Astrocyte (in vitro differentiated cells and primary cell): ENCODE results near the gene TRIM50. TPM values are rescaled to one million over a fixed set of nuclear protein-coding genes. Genes with fewer than 3 reads are reported as not detected.

Experiments used
- DNase-seq: peaks from one replicate; pipeline ENCODE4 v3.0.0-alpha.2; 2010; ENCODE audit warnings: low read depth
- FAIRE-seq: peaks from 2 replicates; lab custom pipeline; 2011; peaks lifted over from hg19 to GRCh38; lab: Jason Lieb, UNC
- H2AFZ ChIP-seq: 2 replicates; pipeline ENCODE4 v1.6.0; 2012; ENCODE audit warnings: low read depth, low read length, inconsistent platforms
- H3K27ac ChIP-seq: 2 replicates; pipeline ENCODE4 v1.5.1; 2011; ENCODE audit warnings: low read depth, low read length, inconsistent platforms
- H3K27me3 ChIP-seq: 2 replicates; pipeline ENCODE4 v1.6.0; 2011; ENCODE audit warnings: low read length, inconsistent platforms; ENCODE audit not compliant: insufficient read depth
- H3K36me3 ChIP-seq: 2 replicates; pipeline ENCODE4 v1.5.1; 2011; ENCODE audit warnings: low read length, inconsistent platforms; ENCODE audit not compliant: insufficient read depth
- H3K4me1 ChIP-seq: 2 replicates; pipeline ENCODE4 v1.5.1; 2011; ENCODE audit warnings: low read length, inconsistent platforms; ENCODE audit not compliant: insufficient read depth
- H3K4me2 ChIP-seq: 2 replicates; pipeline ENCODE4 v1.6.0; 2012; ENCODE audit warnings: low read length, inconsistent platforms
- H3K4me3 ChIP-seq: 2 replicates; pipeline ENCODE4 v1.5.1; 2011; ENCODE audit warnings: low read depth, mild to moderate bottlenecking, low read length, inconsistent platforms; ENCODE audit not compliant: insufficient read depth
- H3K79me2 ChIP-seq: 2 replicates; pipeline ENCODE4 v1.6.0; 2012; ENCODE audit warnings: mild to moderate bottlenecking, low read length, inconsistent platforms; ENCODE audit not compliant: insufficient read depth
- H3K9ac ChIP-seq: 2 replicates; pipeline ENCODE4 v1.6.0; 2012; ENCODE audit warnings: mild to moderate bottlenecking, low read length, inconsistent platforms
- H3K9me3 ChIP-seq: 2 replicates; pipeline ENCODE4 v1.5.1; 2012; ENCODE audit warnings: low read depth, mild to moderate bottlenecking, low read length, inconsistent platforms; ENCODE audit not compliant: insufficient read depth
- H4K20me1 ChIP-seq: 2 replicates; pipeline ENCODE4 v1.6.0; 2012; ENCODE audit warnings: low read length, inconsistent platforms; ENCODE audit not compliant: insufficient read depth
- H3K27ac Mint-ChIP-seq: one replicate; pipeline ENCODE4 v1.8.0; 2021; ENCODE audit warnings: mild to moderate bottlenecking, mixed read lengths; ENCODE audit not compliant: unreplicated experiment
- H3K27me3 Mint-ChIP-seq: one replicate; pipeline ENCODE4 v1.8.0; 2021; ENCODE audit warnings: low read depth, mixed read lengths; ENCODE audit not compliant: unreplicated experiment
- H3K36me3 Mint-ChIP-seq: one replicate; pipeline ENCODE4 v1.8.0; 2021; ENCODE audit warnings: low read depth, mixed read lengths; ENCODE audit not compliant: unreplicated experiment
- H3K4me1 Mint-ChIP-seq: one replicate; pipeline ENCODE4 v1.8.0; 2021; ENCODE audit warnings: low read depth, mixed read lengths; ENCODE audit not compliant: unreplicated experiment
- H3K4me3 Mint-ChIP-seq: one replicate; pipeline ENCODE4 v1.8.0; 2021; ENCODE audit warnings: mild to moderate bottlenecking, moderate library complexity, mixed read lengths; ENCODE audit not compliant: unreplicated experiment
- H3K9me3 Mint-ChIP-seq: one replicate; pipeline ENCODE4 v1.8.0; 2021; ENCODE audit warnings: mild to moderate bottlenecking, mixed read lengths; ENCODE audit not compliant: unreplicated experiment
- EZH2 ChIP-seq: IDR thresholded peaks from 2 replicates; pipeline ENCODE4 v1.6.1; 2012; ENCODE audit warnings: mild to moderate bottlenecking, low read length, inconsistent platforms; ENCODE audit not compliant: insufficient read depth
- total RNA-seq: library from RNA; stranded (reverse); gene quantifications from 2 replicates; pipeline ENCODE4 v1.2.1, GENCODE V29; 2021
- TF ChIP-seq, protein P1 (sequence below): IDR thresholded peaks from 2 replicates; pipeline ENCODE4 v1.5.1; 2011; ENCODE audit warnings: low read depth, mild to moderate bottlenecking, inconsistent platforms, low read length, moderate library complexity; ENCODE audit not compliant: insufficient read depth

The TRIM50 gene
- total RNA-seq, 1 donor from 2014 or later, result not detected

DNA sequence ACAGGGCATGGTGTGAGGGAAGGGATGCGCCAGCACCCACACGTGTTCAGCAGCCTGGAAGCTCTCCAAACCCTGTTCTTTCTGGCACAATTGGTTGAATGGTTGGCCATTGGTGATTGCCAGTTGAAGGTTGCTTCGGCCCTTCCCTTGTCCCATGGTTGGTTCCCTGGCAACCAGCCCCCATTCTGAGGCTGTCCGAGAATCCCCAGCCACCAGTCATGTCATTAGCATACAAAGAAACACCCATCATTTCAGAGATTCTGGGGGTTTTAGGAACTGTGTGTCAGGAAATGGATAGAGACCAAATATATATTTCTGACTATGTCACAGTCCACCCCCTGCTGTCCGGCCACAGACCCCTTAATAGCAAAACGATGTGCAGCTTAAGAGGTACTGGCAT lies 21.9 kb upstream of the TRIM50 start:
- H3K27me3 ChIP-seq, result peaks cover 9% of the 10 kb centered on the region
- no peak overlapping the region for H3K4me3 ChIP-seq
- H3K27ac ChIP-seq, result no peak overlapping the region
- no peak for DNase-seq
- no peaks in the 10 kb centered on the region for H3K79me2 ChIP-seq
- H3K27me3 Mint-ChIP-seq, result peaks cover 3% of the 10 kb centered on the region
- H3K9me3 ChIP-seq, result peaks cover 6% of the 10 kb centered on the region
- H3K4me2 ChIP-seq, result no peak overlapping the region
- TF ChIP-seq, protein P1, sequence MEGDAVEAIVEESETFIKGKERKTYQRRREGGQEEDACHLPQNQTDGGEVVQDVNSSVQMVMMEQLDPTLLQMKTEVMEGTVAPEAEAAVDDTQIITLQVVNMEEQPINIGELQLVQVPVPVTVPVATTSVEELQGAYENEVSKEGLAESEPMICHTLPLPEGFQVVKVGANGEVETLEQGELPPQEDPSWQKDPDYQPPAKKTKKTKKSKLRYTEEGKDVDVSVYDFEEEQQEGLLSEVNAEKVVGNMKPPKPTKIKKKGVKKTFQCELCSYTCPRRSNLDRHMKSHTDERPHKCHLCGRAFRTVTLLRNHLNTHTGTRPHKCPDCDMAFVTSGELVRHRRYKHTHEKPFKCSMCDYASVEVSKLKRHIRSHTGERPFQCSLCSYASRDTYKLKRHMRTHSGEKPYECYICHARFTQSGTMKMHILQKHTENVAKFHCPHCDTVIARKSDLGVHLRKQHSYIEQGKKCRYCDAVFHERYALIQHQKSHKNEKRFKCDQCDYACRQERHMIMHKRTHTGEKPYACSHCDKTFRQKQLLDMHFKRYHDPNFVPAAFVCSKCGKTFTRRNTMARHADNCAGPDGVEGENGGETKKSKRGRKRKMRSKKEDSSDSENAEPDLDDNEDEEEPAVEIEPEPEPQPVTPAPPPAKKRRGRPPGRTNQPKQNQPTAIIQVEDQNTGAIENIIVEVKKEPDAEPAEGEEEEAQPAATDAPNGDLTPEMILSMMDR, result no peak
- no peak overlapping the region for H3K4me3 Mint-ChIP-seq
- peaks cover 6% of the 10 kb centered on the region for H3K4me1 Mint-ChIP-seq
- H3K4me1 ChIP-seq, result no peaks in the 10 kb centered on the region
- no peak overlapping the region for H3K27ac Mint-ChIP-seq
- H3K9me3 Mint-ChIP-seq, result peaks cover 17% of the 10 kb centered on the region
- H3K36me3 Mint-ChIP-seq, result peaks cover 2% of the 10 kb centered on the region
- H4K20me1 ChIP-seq, result no peaks in the 10 kb centered on the region
- H3K9ac ChIP-seq, result no peak overlapping the region
- no peaks in the 10 kb centered on the region for H3K36me3 ChIP-seq
- H2AFZ ChIP-seq, result no peak overlapping the region
- no peak for FAIRE-seq

DNA sequence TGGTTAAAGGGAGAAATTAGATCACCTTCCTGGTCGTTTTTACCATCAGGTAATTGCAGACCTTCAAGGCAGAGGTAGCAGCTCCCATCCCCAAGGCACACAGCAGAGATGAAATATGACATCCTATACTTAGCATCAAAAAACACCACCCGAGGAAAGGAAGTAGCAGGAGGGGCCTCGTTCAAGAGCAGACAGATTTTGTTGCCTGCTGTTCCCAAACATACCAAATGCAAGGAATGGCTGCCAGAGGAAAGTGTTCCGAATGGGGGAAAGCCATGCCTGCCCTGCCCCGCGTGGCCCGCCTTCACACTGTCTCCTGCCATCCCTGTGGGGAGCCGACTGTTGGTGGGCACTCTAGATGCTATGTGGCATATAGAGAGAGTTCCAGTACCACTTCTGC lies 18.1 kb upstream of the TRIM50 start:
- H3K4me1 ChIP-seq, result peaks cover 9% of the 10 kb centered on the region
- FAIRE-seq, result no peak
- no peak for DNase-seq
- no peaks in the 10 kb centered on the region for H3K36me3 Mint-ChIP-seq
- TF ChIP-seq EZH2, result no peak
- TF ChIP-seq, protein P1, result no peak
- no peak overlapping the region for H3K27ac Mint-ChIP-seq
- H3K4me1 Mint-ChIP-seq, result peaks cover 11% of the 10 kb centered on the region
- H3K27me3 ChIP-seq, result peaks cover 4% of the 10 kb centered on the region
- H3K36me3 ChIP-seq, result no peaks in the 10 kb centered on the region
- no peak overlapping the region for H3K9ac ChIP-seq
- H3K27ac ChIP-seq, result no peak overlapping the region
- no peak overlapping the region for H3K4me2 ChIP-seq
- peaks cover 7% of the 10 kb centered on the region for H3K27me3 Mint-ChIP-seq
- H3K9me3 ChIP-seq, result no peaks in the 10 kb centered on the region
- H3K9me3 Mint-ChIP-seq, result peaks cover 10% of the 10 kb centered on the region
- H3K79me2 ChIP-seq, result no peaks in the 10 kb centered on the region
- H2AFZ ChIP-seq, result no peak overlapping the region
- no peaks in the 10 kb centered on the region for H4K20me1 ChIP-seq
- H3K4me3 Mint-ChIP-seq, result no peak overlapping the region
- no peak overlapping the region for H3K4me3 ChIP-seq

DNA sequence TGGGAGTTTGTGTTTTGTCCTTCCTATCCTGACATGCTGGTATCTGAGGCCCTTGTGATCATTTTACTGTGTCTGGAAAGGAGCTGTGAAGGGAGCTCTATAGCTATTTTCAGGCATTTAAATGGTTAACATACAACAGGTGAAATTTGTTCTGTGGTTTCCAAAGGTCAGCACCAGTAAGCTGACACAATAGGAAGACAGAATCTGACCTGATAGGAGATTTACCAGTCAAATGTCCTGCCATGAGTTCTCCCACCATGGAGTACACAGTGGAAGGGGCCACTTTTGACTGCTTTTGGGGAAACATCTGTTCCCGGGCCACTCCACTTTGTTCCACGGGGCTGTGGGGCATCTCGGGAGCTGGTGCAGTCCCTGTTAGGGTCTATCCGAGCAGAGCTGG lies 17.7 kb upstream of the TRIM50 start:
- H3K4me1 ChIP-seq, result peaks cover 9% of the 10 kb centered on the region
- H3K36me3 Mint-ChIP-seq, result no peaks in the 10 kb centered on the region
- H3K9ac ChIP-seq, result no peak overlapping the region
- H2AFZ ChIP-seq, result no peak overlapping the region
- peaks cover 5% of the 10 kb centered on the region for H3K27me3 ChIP-seq
- peaks cover 11% of the 10 kb centered on the region for H3K4me1 Mint-ChIP-seq
- H3K79me2 ChIP-seq, result no peaks in the 10 kb centered on the region
- no peak overlapping the region for H3K4me3 Mint-ChIP-seq
- H3K27ac ChIP-seq, result no peak overlapping the region
- no peaks in the 10 kb centered on the region for H4K20me1 ChIP-seq
- peaks cover 8% of the 10 kb centered on the region for H3K27me3 Mint-ChIP-seq
- DNase-seq (no peak), FAIRE-seq (no peak)
- TF ChIP-seq, protein P1, result no peak
- TF ChIP-seq EZH2, result no peak
- H3K4me2 ChIP-seq, result no peak overlapping the region
- peaks cover 10% of the 10 kb centered on the region for H3K9me3 Mint-ChIP-seq
- no peak overlapping the region for H3K27ac Mint-ChIP-seq
- H3K4me3 ChIP-seq, result no peak overlapping the region
- no peaks in the 10 kb centered on the region for H3K9me3 ChIP-seq
- no peaks in the 10 kb centered on the region for H3K36me3 ChIP-seq
